GM19193 (cell line): ENCODE data around the gene NUP37.

Source experiments
- POLR2A ChIP-seq: IDR thresholded peaks from 4 replicates; pipeline ENCODE4 v1.6.1; 2011; ENCODE audit not compliant: insufficient read depth, insufficient read length; ENCODE audit errors: extremely low read depth

NUP37 gene

GRCh38 chr12:102119674-102120563 lies at the start of gene NUP37, which contains the start of gene PARPBP:
NUP37 (minus strand) TSS chr12:102120114; CDS start chr12:102118518, 1,596 bp downstream.
PARPBP (plus strand) TSS chr12:102120183; CDS start chr12:102123889, 3,706 bp downstream.
- TF ChIP-seq POLR2A: peak; percentile 97

- no peak for TF ChIP-seq POLR2A
Observed at GRCh38 chr12:102167821-102168604, 48.1 kb upstream of the NUP37 start.

GRCh38 chr12:102163383-102163782 lies 43.5 kb upstream of the NUP37 start:
- TF ChIP-seq POLR2A: no peak

DNA sequence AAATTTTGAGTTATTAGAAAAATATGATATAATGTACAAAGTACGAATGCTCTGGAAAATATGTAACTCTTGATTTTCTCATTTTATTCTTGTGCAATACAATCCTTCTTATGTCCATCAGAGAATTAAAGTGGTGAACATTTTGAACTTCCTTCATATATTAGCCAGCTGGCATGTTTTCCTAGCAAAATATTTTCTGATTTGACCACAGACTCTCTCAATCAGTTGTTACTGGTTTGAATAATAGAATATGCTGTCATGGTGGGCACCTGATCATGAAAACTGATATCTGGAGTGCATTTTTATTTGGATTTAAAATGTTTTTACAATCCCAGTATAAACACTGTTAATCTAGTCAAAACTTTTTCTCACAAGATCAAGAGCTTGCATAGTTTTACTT lies 24.3 kb upstream of the NUP37 start:
- TF ChIP-seq POLR2A: no peak

DNA sequence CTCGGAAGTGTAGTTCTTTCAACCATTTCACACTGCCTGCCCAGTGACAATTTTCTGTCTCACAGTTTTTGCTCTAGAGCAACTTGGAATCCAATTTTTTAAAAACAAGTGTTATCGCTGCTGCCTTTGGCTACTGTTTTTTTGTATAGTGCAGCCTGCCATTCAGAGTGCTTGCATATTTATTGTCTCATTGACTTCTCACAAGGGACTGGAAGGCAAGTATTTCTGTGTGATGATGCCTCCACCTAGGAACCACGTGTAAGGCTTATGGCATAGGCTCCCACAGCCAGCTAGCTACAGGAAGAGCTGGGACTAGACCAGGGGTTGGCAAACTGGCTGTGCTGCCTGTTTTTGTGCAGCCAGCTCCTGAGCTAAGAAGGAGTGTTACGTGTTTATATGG lies 972 bp upstream of the NUP37 start:
- TF ChIP-seq POLR2A: no peak

DNA sequence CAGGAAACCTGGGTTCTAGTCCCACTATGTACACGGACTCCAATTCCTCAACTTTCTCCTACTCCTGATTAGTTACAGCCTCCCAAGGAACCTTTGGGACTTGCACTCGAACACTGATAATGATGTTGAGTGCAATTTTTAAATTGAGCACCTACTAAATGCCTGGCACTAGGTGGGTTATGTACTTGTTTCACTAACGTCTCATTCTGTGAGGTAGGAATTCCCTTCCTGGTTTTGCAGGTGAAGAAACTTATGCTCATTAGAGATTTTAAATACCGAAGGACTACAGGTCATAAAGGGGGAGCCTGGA lies 605 bp upstream of the NUP37 start:
- no peak for TF ChIP-seq POLR2A

DNA sequence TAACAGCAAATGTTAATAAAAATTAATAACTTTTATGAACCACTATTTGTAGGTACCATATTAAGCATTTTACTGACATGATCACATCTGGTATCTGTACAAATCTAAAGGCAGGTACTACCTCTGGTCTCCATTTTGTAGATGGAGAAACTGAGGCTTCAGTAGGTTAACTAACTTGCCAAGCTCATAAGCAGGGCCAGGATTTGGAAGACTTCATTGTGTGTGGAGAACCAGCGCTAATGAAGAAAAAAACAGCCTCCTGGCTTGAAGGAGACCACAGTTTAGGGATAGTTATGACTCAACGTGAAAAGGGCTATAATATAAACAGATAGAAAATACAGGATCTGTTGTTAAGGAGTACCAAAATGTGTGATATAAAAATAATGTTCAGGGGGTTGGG lies 1.0 kb downstream of the NUP37 start:
- no peak for TF ChIP-seq POLR2A

DNA sequence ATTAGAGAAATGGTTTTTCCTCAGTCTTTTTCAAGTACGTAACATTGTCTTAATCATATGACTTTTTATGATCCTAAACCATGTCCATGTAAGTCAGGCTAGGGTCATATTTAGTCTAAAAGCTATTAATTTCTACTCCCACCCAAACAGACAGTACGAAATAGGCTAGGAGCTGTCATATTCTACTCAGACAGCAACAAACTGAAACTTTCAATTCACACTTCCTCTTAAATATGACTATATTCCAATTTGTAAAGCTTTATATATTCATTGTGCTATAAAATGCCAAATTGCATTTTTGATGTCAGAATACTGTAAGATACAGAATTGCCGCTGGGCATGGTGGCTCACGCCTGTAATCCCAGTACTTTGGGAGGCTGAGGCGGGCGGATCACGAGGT lies 3.5 kb downstream of the NUP37 start:
- no peak for TF ChIP-seq POLR2A

DNA sequence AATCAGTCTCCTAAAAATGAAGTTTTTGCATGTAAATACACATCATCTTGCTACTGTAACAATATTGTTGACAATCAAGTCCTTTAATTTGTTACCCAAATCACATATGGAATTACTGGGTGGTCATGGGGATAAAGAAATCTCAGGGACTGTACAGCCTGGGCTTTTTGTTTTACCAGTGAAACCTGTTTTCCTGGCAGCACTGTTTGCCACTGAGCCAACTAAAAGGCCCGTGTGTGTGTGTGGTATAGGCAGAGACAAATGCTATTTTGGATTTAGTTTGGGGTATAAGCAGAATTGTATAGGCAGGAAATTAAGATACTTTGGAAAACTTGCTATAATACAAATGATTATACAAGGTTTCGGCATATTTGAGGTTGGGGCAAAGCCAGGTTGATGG lies 5.7 kb downstream of the NUP37 start:
- TF ChIP-seq POLR2A: no peak

DNA sequence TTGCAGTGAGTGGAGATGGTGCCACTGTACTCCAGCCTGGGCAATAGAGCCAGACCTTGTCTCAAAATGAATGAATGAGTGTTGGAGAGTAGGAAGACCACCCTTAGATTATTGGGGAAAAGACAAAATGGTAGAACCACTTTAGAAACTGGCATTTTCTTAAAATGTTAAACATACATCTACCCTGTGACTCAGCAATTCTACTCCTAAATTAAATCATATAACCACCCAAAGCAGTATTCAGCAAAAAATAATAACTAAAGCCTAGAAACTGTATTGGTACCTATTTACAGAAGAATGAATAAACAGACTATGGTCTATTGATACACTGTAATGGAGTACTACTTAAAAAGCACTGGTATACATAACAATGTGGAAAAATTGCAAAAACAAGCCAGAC lies 9.1 kb downstream of the NUP37 start:
- TF ChIP-seq POLR2A: no peak

- no peak for TF ChIP-seq POLR2A
Observed at GRCh38 chr12:102107970-102108369, 11.9 kb downstream of the NUP37 start.

DNA sequence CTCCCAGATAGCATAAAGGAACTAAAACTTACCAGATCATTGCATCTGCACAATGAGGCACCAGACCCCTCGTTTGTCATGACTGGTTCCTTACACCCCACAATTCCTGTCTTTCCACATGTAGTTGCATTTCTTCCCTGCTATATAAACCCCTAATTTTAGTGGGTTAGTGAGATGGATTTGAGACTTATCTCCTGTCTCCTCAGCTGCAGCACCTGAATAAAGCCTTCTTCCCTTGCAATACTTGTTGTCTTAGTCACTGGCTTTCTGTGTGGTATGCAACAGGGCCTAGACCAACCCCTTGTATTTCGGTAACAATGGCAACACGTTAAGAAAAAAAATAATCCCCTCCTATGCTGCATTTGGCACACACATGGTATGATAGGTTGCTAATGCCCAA lies 13.0 kb downstream of the NUP37 start:
- no peak for TF ChIP-seq POLR2A

- no peak for TF ChIP-seq POLR2A
Observed at GRCh38 chr12:102096855-102097254, 23.1 kb downstream of the NUP37 start.

DNA sequence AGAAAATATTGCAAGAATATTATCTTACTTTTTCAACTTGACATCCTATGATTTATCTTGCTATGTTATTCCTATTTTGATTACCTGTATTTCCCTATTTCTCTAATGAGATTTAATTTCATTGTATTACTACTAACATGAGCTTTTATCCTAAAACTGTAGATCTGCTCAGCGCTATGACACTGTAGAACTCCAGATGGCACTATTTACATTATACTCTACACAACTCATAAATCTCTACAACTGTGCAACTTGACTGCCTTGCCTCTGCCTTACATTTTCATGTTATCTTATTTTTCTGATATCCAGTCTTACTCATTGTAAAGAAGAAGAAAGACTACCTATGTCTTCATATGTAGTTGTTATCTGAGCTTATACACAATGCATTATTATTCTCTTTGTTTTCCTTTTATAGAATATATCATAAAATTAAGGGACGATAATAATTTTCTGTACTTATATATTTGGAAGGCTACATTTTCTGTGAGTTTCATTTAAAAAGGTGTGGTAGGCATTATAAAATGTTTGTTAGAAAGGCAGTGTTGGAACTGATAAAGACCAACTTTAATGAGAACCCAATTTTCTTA lies 24.1 kb downstream of the NUP37 start:
- no peak for TF ChIP-seq POLR2A

DNA sequence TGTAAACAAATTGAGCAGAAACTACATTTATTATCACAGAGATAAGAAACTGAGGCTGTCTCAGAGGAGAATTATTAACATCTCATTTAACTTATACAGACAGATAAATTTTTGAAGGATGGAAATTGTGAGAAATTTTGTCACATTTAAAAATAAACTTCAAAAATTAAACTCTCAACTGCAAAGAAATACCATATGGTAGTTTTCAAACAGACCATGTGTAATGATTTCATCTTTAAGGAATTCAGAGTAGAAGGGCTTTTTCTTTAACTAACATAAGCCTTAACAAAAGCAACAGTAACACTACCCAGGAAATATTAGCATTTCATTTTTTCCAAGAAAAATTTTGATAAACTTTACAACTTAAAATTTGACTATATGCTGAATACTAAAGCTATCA lies 26.6 kb downstream of the NUP37 start:
- no peak for TF ChIP-seq POLR2A
